ENCODE results near the gene LDB2. TPM values are rescaled to one million over a fixed set of nuclear protein-coding genes. Genes with fewer than 3 reads are reported as not detected.

The LDB2 gene
- total RNA-seq, 1 experiment from 2014 or later, result not detected

GRCh38 chr4:16722416-16722815 lies 176.0 kb downstream of the LDB2 start:
- H3K36me3 Mint-ChIP-seq (ENCODE audit: insufficient read depth, unreplicated experiment), result no peaks in the 10 kb centered on the region
- no TSS peak for BruUV-seq (replicated peaks)
- intact Hi-C loops (cut with micrococcal nuclease; ENCODE audit: unreplicated experiment), result no loop called here
- H3K9me3 Mint-ChIP-seq (ENCODE audit: low read depth, unreplicated experiment), result peaks cover 10% of the 10 kb centered on the region
- no peak overlapping the region for H3K27ac Mint-ChIP-seq (ENCODE audit: unreplicated experiment)
- CTCF ChIA-PET, result no interaction called here
- no peak overlapping the region for H3K4me3 Mint-ChIP-seq (ENCODE audit: low read depth, unreplicated experiment)
- TF ChIP-seq CTCF (IDR thresholded peaks at IDR 0.05; ENCODE audit: unreplicated experiment), result no peak
- H3K27me3 Mint-ChIP-seq (ENCODE audit: unreplicated experiment), result peaks cover 9% of the 10 kb centered on the region
- no peak for DNase-seq
- H3K4me1 Mint-ChIP-seq (ENCODE audit: low read depth, unreplicated experiment), result no peaks in the 10 kb centered on the region

- Mint-ChIP-seq H3K4me3 (ENCODE audit: low read depth, unreplicated experiment) (no peak overlapping the region), H3K36me3 (ENCODE audit: insufficient read depth, unreplicated experiment) (no peaks in the 10 kb centered on the region), H3K4me1 (ENCODE audit: low read depth, unreplicated experiment) (no peaks in the 10 kb centered on the region), H3K27ac (ENCODE audit: unreplicated experiment) (no peak overlapping the region), H3K27me3 (ENCODE audit: unreplicated experiment) (peaks cover 9% of the 10 kb centered on the region), H3K9me3 (ENCODE audit: low read depth, unreplicated experiment) (peaks cover 10% of the 10 kb centered on the region)
- DNase-seq, result no peak
- no TSS peak for BruUV-seq (replicated peaks)
- CTCF ChIA-PET, result no interaction called here
- TF ChIP-seq CTCF (IDR thresholded peaks at IDR 0.05; ENCODE audit: unreplicated experiment), result no peak
- intact Hi-C loops (cut with micrococcal nuclease; ENCODE audit: unreplicated experiment), result no loop called here
Observed at GRCh38 chr4:16721613-16722291, 176.7 kb downstream of the LDB2 start.

GRCh38 chr4:16720761-16721160 lies 177.7 kb downstream of the LDB2 start:
- no TSS peak for BruUV-seq (replicated peaks)
- intact Hi-C loops (cut with micrococcal nuclease; ENCODE audit: unreplicated experiment), result no loop called here
- Mint-ChIP-seq H3K9me3 (ENCODE audit: low read depth, unreplicated experiment) (peaks cover 10% of the 10 kb centered on the region), H3K27me3 (ENCODE audit: unreplicated experiment) (peaks cover 9% of the 10 kb centered on the region), H3K4me3 (ENCODE audit: low read depth, unreplicated experiment) (no peak overlapping the region), H3K27ac (ENCODE audit: unreplicated experiment) (no peak overlapping the region), H3K4me1 (ENCODE audit: low read depth, unreplicated experiment) (no peaks in the 10 kb centered on the region), H3K36me3 (ENCODE audit: insufficient read depth, unreplicated experiment) (no peaks in the 10 kb centered on the region)
- CTCF ChIA-PET, result no interaction called here
- DNase-seq, result no peak
- no peak for TF ChIP-seq CTCF (IDR thresholded peaks at IDR 0.05; ENCODE audit: unreplicated experiment)

GRCh38 chr4:16717266-16717970 lies 181.0 kb downstream of the LDB2 start:
- peaks cover 2% of the 10 kb centered on the region for H3K9me3 Mint-ChIP-seq (ENCODE audit: low read depth, unreplicated experiment)
- CTCF ChIA-PET, result no interaction called here
- no peak for DNase-seq
- H3K4me3 Mint-ChIP-seq (ENCODE audit: low read depth, unreplicated experiment), result no peak overlapping the region
- H3K27ac Mint-ChIP-seq (ENCODE audit: unreplicated experiment), result no peak overlapping the region
- no peak for TF ChIP-seq CTCF (IDR thresholded peaks at IDR 0.05; ENCODE audit: unreplicated experiment)
- H3K36me3 Mint-ChIP-seq (ENCODE audit: insufficient read depth, unreplicated experiment), result no peaks in the 10 kb centered on the region
- no TSS peak for BruUV-seq (replicated peaks)
- H3K4me1 Mint-ChIP-seq (ENCODE audit: low read depth, unreplicated experiment), result no peaks in the 10 kb centered on the region
- H3K27me3 Mint-ChIP-seq (ENCODE audit: unreplicated experiment), result no peaks in the 10 kb centered on the region
- intact Hi-C loops (cut with micrococcal nuclease; ENCODE audit: unreplicated experiment), result no loop called here

Measured in Calu3 (cell line).